Measurements from ENCODE around the gene ZCCHC14.

GRCh38 chr16:87484487-87485331 is 8.1 kb downstream of the ZCCHC14 start:
- TF ChIP-seq, protein P1, sequence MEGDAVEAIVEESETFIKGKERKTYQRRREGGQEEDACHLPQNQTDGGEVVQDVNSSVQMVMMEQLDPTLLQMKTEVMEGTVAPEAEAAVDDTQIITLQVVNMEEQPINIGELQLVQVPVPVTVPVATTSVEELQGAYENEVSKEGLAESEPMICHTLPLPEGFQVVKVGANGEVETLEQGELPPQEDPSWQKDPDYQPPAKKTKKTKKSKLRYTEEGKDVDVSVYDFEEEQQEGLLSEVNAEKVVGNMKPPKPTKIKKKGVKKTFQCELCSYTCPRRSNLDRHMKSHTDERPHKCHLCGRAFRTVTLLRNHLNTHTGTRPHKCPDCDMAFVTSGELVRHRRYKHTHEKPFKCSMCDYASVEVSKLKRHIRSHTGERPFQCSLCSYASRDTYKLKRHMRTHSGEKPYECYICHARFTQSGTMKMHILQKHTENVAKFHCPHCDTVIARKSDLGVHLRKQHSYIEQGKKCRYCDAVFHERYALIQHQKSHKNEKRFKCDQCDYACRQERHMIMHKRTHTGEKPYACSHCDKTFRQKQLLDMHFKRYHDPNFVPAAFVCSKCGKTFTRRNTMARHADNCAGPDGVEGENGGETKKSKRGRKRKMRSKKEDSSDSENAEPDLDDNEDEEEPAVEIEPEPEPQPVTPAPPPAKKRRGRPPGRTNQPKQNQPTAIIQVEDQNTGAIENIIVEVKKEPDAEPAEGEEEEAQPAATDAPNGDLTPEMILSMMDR (conservative IDR thresholded peaks at IDR 0.05), result no peak
- TF ChIP-seq ZFX (IDR thresholded peaks at IDR 0.05), result no peak
